Measurements from ENCODE around the gene SEPTIN10. TPM values are rescaled to one million over a fixed set of nuclear protein-coding genes. Genes with fewer than 3 reads are reported as not detected.

Gene SEPTIN10
- total and polyA plus RNA-seq, 2 experiments from 2014 or later = 52.3 to 85.1 TPM

- TF ChIP-seq ZNF331 (CRISPR knock-in tag; IDR thresholded peaks at IDR 0.05; ENCODE audit: low read depth) (no peak), REST (IDR thresholded peaks at IDR 0.05; ENCODE audit: unreplicated experiment) (no peak)
Measured at GRCh38 chr2:109592905-109593304, 20.9 kb downstream of the SEPTIN10 start (continued).

GRCh38 chr2:109591206-109591605 is 22.6 kb downstream of the SEPTIN10 start:
- Histone ChIP-seq H3K4me1 (ENCODE audit: insufficient read depth) (no peaks in the 10 kb centered on the region), H3K9me2 (ENCODE audit: insufficient read depth) (no peaks in the 10 kb centered on the region), H3K27ac (ENCODE audit: low read depth) (0 out of 2 replicates have a peak overlapping the region, but pooled peaks have one; percentile 40), H3K4me3 (no peak overlapping the region), H3F3A (replicated peaks; ENCODE audit: low read depth) (no peaks in the 10 kb centered on the region), H3K27me3 (ENCODE audit: insufficient read depth) (no peaks in the 10 kb centered on the region), H3K4me2 (no peak overlapping the region), H3K79me2 (replicated peaks; ENCODE audit: insufficient read depth) (peaks cover 56% of the 10 kb centered on the region), H2AFZ (no peak overlapping the region), H3K36me3 (ENCODE audit: insufficient read depth) (no peaks in the 10 kb centered on the region), H4K20me1 (replicated peaks; ENCODE audit: insufficient read depth) (peaks cover 8% of the 10 kb centered on the region; the same call in 1 of the 2 replicates)
- Mint-ChIP-seq H3K4me3 (no peak overlapping the region), H3K36me3 (ENCODE audit: low read depth) (peaks cover 5% of the 10 kb centered on the region; the same call in 2 of the 3 replicates), H3K27me3 (ENCODE audit: insufficient read depth, low read depth, poor library complexity) (no peaks in the 10 kb centered on the region), H3K27ac (peak overlapping the region; percentile 28; the same call in 1 of the 2 replicates), H3K4me1 (peaks cover 6% of the 10 kb centered on the region; the same call in 2 of the 3 replicates), H3K9me3 (no peaks in the 10 kb centered on the region)
- ATAC-seq (no peak), DNase-seq (ENCODE audit: low spot score) (no peak)
- no peak for TF ChIP-seq ETS1 (IDR thresholded peaks at IDR 0.05)
- no peak for TF ChIP-seq EZH2phosphoT487 (IDR thresholded peaks at IDR 0.05; ENCODE audit: unreplicated experiment)
- TF ChIP-seq ZNF331 (CRISPR knock-in tag; IDR thresholded peaks at IDR 0.05; ENCODE audit: low read depth) = no peak
- no peak for TF ChIP-seq REST (IDR thresholded peaks at IDR 0.05; ENCODE audit: unreplicated experiment)
- TF ChIP-seq STAT1 (IDR thresholded peaks at IDR 0.05; ENCODE audit: unreplicated experiment) = no peak
- no peak for TF ChIP-seq ZNF462 (CRISPR knock-in tag; IDR thresholded peaks at IDR 0.05)
- TF ChIP-seq NANOG (IDR thresholded peaks at IDR 0.05; ENCODE audit: borderline replicate concordance) = no peak
- no peak for TF ChIP-seq CTCF (conservative IDR thresholded peaks at IDR 0.05; ENCODE audit: low read depth in 2 of 2)
